ENCODE results near the gene LCTL. TPM values are rescaled to one million over a fixed set of nuclear protein-coding genes. Genes with fewer than 3 reads are reported as not detected.

LCTL gene
- total and polyA plus RNA-seq, 2 donors (not counting 1 experiment from before 2014, with no cell fraction given): not detected

DNA sequence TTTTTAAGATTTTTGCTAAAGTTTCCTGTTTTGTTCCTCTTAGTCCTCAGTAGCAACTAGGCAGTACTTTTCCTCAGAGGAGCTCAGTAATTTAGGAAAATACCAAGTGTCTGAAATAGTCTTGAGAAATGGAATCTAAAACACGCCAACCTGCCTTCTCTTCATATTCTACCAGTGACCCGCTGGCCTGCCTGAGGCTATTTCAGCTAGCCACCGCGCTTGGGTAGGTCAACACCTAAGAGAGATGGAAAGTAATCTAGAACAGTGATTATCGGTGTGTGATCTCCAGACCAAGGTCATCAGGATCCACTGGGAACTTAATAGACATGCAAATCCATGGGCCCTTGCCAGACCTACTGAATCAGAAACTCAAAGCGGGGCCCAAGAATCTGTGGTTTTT is 7.5 kb downstream of the LCTL start:
- ChIA-PET POLR2A (no interaction called here), CTCF (interaction anchor here (0.9 kb wide), 1 partner anchor 13 kb away, joined by 3 read pairs; no protein-coding TSS in a partner anchor)
- peaks cover 4% of the 10 kb centered on the region for H3K9me3 Mint-ChIP-seq (ENCODE audit: insufficient read depth)
- peaks cover 0 to 5% (median 0%) of the 10 kb centered on the region in 3 donors for H3K9me3 ChIP-seq (ENCODE audit: control extremely low read depth in 1 of 3, control insufficient read depth in 2 of 3, insufficient read depth in 1 of 3, low read length in 2 of 3)
- no peak overlapping the region for H3K27ac ChIP-seq (ENCODE audit: low read length in 2 of 2)
- intact Hi-C loops (cut with micrococcal nuclease): no loop called here
- no peak overlapping the region for H2AFZ ChIP-seq (ENCODE audit: insufficient read depth, low read depth, low read length, poor library complexity, severe bottlenecking)
- TF ChIP-seq EZH2 (IDR thresholded peaks at IDR 0.05; ENCODE audit: borderline replicate concordance, insufficient read depth, low read depth, low read length, poor library complexity, severe bottlenecking): no peak
- no peak for TF ChIP-seq CTCF (IDR thresholded peaks at IDR 0.05)
- no peaks in the 10 kb centered on the region for H3K79me2 ChIP-seq (ENCODE audit: control insufficient read depth, insufficient read depth, low read length)
- H3K27me3 Mint-ChIP-seq: no peaks in the 10 kb centered on the region
- H3K4me1 ChIP-seq (ENCODE audit: control insufficient read depth in 2 of 2, insufficient read depth in 2 of 2, low read length in 2 of 2): no peaks in the 10 kb centered on the region
- H3K4me2 ChIP-seq (replicated peaks; ENCODE audit: low read depth, low read length, poor library complexity, severe bottlenecking): no peak overlapping the region
- H3K36me3 ChIP-seq (replicated peaks in 1 of 2; ENCODE audit: control extremely low read depth in 1 of 2, control insufficient read depth in 1 of 2, extremely low read depth in 1 of 2, insufficient read depth in 2 of 2, low read length in 1 of 2): no peaks in the 10 kb centered on the region
- DNase-seq (no peak), ATAC-seq (ENCODE audit: low read depth) (no peak)
- no peaks in the 10 kb centered on the region for H4K20me1 ChIP-seq (ENCODE audit: control insufficient read depth, insufficient read depth, low read length, poor library complexity, severe bottlenecking)
- H3K9ac ChIP-seq (ENCODE audit: low read length): no peak overlapping the region
- H3K4me1 Mint-ChIP-seq: no peaks in the 10 kb centered on the region
- WGBS (ENCODE audit: insufficient coverage): 100% methylated on average over 1 of the region's 6 CpGs
- H3K4me3 ChIP-seq (ENCODE audit: control extremely low read depth in 1 of 5, extremely low read depth in 1 of 5, insufficient read depth in 1 of 5, low read depth in 2 of 5, low read length in 4 of 5): no peak overlapping the region
- no peak overlapping the region for H3K27ac Mint-ChIP-seq
- H3K27me3 ChIP-seq (replicated peaks in 1 of 4; ENCODE audit: control extremely low read depth in 1 of 4, control insufficient read depth in 3 of 4, insufficient read depth in 4 of 4, low read length in 3 of 4): no peaks in the 10 kb centered on the region
- H3K4me3 Mint-ChIP-seq: no peak overlapping the region

GRCh38 chr15:66555685-66556084 is 10.1 kb downstream of the LCTL start:
- Histone ChIP-seq H2AFZ (ENCODE audit: insufficient read depth, low read depth, low read length, poor library complexity, severe bottlenecking) (no peak overlapping the region), H3K4me1 (ENCODE audit: control insufficient read depth in 2 of 2, insufficient read depth in 2 of 2, low read length in 2 of 2) (no peaks in the 10 kb centered on the region), H3K27ac (ENCODE audit: low read length in 2 of 2) (no peak overlapping the region), H3K4me3 (ENCODE audit: control extremely low read depth in 1 of 5, extremely low read depth in 1 of 5, insufficient read depth in 1 of 5, low read depth in 2 of 5, low read length in 4 of 5) (no peak overlapping the region), H3K36me3 (replicated peaks in 1 of 2; ENCODE audit: control extremely low read depth in 1 of 2, control insufficient read depth in 1 of 2, extremely low read depth in 1 of 2, insufficient read depth in 2 of 2, low read length in 1 of 2) (no peaks in the 10 kb centered on the region), H4K20me1 (ENCODE audit: control insufficient read depth, insufficient read depth, low read length, poor library complexity, severe bottlenecking) (no peaks in the 10 kb centered on the region), H3K4me2 (replicated peaks; ENCODE audit: low read depth, low read length, poor library complexity, severe bottlenecking) (no peak overlapping the region), H3K27me3 (replicated peaks in 1 of 4; ENCODE audit: control extremely low read depth in 1 of 4, control insufficient read depth in 3 of 4, insufficient read depth in 4 of 4, low read length in 3 of 4) (no peaks in the 10 kb centered on the region), H3K9me3 (ENCODE audit: control extremely low read depth in 1 of 3, control insufficient read depth in 2 of 3, insufficient read depth in 1 of 3, low read length in 2 of 3) (peaks cover 0 to 5% (median 0%) of the 10 kb centered on the region in 3 donors), H3K9ac (ENCODE audit: low read length) (no peak overlapping the region), H3K79me2 (ENCODE audit: control insufficient read depth, insufficient read depth, low read length) (no peaks in the 10 kb centered on the region)
- no peak for ATAC-seq (ENCODE audit: low read depth)
- no peaks in the 10 kb centered on the region for H3K27me3 Mint-ChIP-seq
- peaks cover 4% of the 10 kb centered on the region for H3K9me3 Mint-ChIP-seq (ENCODE audit: insufficient read depth)
- no peak overlapping the region for H3K27ac Mint-ChIP-seq
- no peaks in the 10 kb centered on the region for H3K4me1 Mint-ChIP-seq
- intact Hi-C loops (cut with micrococcal nuclease): no loop called here
- POLR2A ChIA-PET: no interaction called here
- TF ChIP-seq EZH2 (IDR thresholded peaks at IDR 0.05; ENCODE audit: borderline replicate concordance, insufficient read depth, low read depth, low read length, poor library complexity, severe bottlenecking) (no peak), CTCF (IDR thresholded peaks at IDR 0.05) (no peak)
- DNase-seq: no peak
- no peak overlapping the region for H3K4me3 Mint-ChIP-seq
- CTCF ChIA-PET: no interaction called here

Data from B cell (primary cell).